Ishikawa (cell line): ENCODE results near the gene VSX1.

ENCODE experiments used
- CEBPB ChIP-seq: IDR thresholded peaks from 2 replicates; pipeline ENCODE4 v1.6.1; 2012
- CREB1 ChIP-seq: IDR thresholded peaks from 2 replicates; pipeline ENCODE4 v1.6.1; 2012; ENCODE audit warnings: low read depth
- EGR1 ChIP-seq: IDR thresholded peaks from 2 replicates; pipeline ENCODE4 v1.6.1; 2012
- EP300 ChIP-seq: IDR thresholded peaks from 2 replicates; pipeline ENCODE4 v1.6.1; 2012; ENCODE audit warnings: borderline replicate concordance
- FOXM1 ChIP-seq: IDR thresholded peaks from 2 replicates; pipeline ENCODE4 v1.6.1; 2012; ENCODE audit warnings: low read depth, borderline replicate concordance
- NFIC ChIP-seq: IDR thresholded peaks from 2 replicates; pipeline ENCODE4 v1.6.1; 2012
- RAD21 ChIP-seq: IDR thresholded peaks from 2 replicates; pipeline ENCODE4 v1.6.1; 2012; ENCODE audit warnings: low read depth
- TAF1 ChIP-seq: IDR thresholded peaks from 2 replicates; pipeline ENCODE4 v1.6.1; 2012; ENCODE audit warnings: low read depth, mild to moderate bottlenecking
- TCF12 ChIP-seq: IDR thresholded peaks from 2 replicates; pipeline ENCODE4 v1.6.1; 2012; ENCODE audit warnings: low read depth
- TEAD4 ChIP-seq: IDR thresholded peaks from 2 replicates; pipeline ENCODE4 v1.6.1; 2012
- YY1 ChIP-seq: IDR thresholded peaks from 2 replicates; pipeline ENCODE4 v1.6.1; 2012; ENCODE audit warnings: low read depth
- ZBTB7A ChIP-seq: IDR thresholded peaks from 2 replicates; pipeline ENCODE4 v1.6.1; 2012; ENCODE audit warnings: low read depth
- TF ChIP-seq, protein P1 (sequence below): IDR thresholded peaks from 2 replicates; pipeline ENCODE4 v1.6.1; 2012
- TF ChIP-seq, protein P2 (sequence below): IDR thresholded peaks from 2 replicates; pipeline ENCODE4 v1.6.1; 2012
- TF ChIP-seq, protein P3 (sequence below): IDR thresholded peaks from 2 replicates; pipeline ENCODE4 v1.6.1; 2012; ENCODE audit warnings: low read depth, mild to moderate bottlenecking

VSX1 gene

DNA sequence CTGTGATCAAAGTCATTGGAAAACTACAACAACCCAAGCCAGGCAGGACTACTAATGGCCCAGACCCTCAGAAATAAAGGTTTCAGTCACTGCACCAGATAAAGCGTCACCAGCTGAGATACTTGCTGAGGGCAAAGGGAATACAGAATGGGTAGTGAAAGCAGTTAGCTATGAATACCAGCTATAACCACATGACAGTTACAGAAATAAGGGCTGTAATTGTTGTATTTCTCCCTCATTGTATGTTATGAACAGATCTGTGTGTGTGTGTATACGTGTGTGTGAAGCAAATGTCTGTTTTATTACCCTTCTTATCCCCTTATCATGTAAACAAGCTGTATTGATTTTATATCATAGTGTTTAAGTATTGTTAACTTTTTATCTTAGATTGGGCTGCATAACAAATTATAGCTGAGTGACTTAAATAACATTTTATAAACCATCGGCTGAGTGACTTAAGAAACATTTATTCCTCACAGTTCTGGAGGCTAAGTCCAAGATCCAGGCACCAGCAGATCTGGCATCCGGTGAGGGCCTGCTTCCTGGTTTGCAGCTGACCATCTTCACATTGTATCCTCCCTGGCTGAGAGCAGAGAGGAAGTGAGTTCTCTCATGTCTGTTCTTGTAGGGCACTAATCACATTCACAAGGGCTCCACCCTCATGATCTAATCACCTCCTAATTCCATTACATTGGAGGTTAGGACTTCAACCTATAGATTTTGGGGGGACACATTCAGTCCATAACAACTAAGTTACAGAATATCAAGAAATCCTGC lies 46.0 kb upstream of the VSX1 start:
- no peak for TF ChIP-seq TAF1
- TF ChIP-seq, protein P1, sequence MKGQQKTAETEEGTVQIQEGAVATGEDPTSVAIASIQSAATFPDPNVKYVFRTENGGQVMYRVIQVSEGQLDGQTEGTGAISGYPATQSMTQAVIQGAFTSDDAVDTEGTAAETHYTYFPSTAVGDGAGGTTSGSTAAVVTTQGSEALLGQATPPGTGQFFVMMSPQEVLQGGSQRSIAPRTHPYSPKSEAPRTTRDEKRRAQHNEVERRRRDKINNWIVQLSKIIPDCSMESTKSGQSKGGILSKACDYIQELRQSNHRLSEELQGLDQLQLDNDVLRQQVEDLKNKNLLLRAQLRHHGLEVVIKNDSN, result no peak
- TF ChIP-seq EP300, result no peak
- TF ChIP-seq FOXM1, result no peak

DNA sequence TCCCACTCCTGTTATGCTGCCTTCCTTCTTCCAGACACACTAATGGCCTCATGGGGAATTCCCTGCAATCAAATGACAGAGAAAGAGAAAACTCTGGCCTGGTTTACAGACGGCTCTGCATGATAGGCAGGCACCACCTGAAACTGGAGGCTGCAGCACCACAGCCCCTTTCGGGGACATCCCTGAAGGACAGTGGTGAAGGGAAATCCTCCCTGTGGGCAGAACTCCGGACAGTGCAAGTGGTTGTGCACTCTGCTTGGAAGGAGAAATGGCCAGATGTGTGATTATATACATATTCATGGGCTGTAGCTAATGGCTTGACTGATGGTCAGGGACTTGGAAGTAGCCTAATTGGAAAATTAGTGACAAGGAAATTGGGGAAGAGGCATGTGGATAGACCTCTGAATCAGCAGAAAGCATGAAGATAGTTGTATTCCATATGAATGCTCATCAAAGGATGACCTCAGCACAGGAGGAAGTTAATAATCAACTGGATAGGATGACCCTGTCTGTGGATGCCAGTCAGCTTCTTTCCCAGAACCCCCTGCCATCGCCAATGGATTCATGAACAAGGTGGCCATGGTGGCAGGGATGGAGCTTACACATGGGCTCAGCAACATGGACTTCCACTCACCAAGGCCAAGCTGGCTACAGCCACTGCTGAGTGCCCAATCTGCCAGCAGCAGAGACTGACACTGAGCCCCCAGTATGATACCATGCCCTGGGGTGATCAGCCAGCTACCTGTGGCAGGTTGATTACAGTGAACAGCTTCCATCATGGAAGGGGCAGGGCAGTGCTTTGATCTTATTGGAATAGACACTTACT lies 44.5 kb upstream of the VSX1 start:
- TF ChIP-seq EP300, result no peak
- TF ChIP-seq, protein P2, sequence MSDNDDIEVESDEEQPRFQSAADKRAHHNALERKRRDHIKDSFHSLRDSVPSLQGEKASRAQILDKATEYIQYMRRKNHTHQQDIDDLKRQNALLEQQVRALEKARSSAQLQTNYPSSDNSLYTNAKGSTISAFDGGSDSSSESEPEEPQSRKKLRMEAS, result no peak
- TF ChIP-seq CREB1, result no peak
- no peak for TF ChIP-seq TCF12
- TF ChIP-seq, protein P1, result no peak
- no peak for TF ChIP-seq RAD21
- TF ChIP-seq EGR1, result no peak
- no peak for TF ChIP-seq CEBPB
- TF ChIP-seq TEAD4, result no peak
- TF ChIP-seq TAF1, result no peak
- TF ChIP-seq ZBTB7A, result no peak
- no peak for TF ChIP-seq NFIC
- TF ChIP-seq, protein P3, sequence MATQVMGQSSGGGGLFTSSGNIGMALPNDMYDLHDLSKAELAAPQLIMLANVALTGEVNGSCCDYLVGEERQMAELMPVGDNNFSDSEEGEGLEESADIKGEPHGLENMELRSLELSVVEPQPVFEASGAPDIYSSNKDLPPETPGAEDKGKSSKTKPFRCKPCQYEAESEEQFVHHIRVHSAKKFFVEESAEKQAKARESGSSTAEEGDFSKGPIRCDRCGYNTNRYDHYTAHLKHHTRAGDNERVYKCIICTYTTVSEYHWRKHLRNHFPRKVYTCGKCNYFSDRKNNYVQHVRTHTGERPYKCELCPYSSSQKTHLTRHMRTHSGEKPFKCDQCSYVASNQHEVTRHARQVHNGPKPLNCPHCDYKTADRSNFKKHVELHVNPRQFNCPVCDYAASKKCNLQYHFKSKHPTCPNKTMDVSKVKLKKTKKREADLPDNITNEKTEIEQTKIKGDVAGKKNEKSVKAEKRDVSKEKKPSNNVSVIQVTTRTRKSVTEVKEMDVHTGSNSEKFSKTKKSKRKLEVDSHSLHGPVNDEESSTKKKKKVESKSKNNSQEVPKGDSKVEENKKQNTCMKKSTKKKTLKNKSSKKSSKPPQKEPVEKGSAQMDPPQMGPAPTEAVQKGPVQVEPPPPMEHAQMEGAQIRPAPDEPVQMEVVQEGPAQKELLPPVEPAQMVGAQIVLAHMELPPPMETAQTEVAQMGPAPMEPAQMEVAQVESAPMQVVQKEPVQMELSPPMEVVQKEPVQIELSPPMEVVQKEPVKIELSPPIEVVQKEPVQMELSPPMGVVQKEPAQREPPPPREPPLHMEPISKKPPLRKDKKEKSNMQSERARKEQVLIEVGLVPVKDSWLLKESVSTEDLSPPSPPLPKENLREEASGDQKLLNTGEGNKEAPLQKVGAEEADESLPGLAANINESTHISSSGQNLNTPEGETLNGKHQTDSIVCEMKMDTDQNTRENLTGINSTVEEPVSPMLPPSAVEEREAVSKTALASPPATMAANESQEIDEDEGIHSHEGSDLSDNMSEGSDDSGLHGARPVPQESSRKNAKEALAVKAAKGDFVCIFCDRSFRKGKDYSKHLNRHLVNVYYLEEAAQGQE, result no peak
- TF ChIP-seq YY1, result no peak
- no peak for TF ChIP-seq FOXM1

DNA sequence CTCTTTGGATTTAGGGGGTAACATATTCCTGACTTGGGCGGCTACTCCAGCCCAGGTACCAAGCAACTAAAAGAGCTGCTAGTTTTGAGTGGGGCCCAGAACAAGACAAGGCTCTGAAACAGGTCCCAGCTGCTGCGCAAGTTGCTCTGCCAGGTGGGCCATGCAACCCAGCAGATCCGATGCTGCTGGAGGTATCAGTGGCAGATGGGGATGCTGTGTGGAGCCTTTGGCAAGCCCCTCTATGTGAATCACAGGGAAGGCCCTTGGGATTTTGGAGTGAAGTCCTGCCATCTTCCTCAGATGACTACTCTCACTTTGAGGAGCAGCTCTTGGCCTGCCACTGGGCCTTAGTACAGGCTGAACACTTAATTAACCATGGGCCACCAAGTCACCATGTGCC lies 43.7 kb upstream of the VSX1 start:
- no peak for TF ChIP-seq TCF12

DNA sequence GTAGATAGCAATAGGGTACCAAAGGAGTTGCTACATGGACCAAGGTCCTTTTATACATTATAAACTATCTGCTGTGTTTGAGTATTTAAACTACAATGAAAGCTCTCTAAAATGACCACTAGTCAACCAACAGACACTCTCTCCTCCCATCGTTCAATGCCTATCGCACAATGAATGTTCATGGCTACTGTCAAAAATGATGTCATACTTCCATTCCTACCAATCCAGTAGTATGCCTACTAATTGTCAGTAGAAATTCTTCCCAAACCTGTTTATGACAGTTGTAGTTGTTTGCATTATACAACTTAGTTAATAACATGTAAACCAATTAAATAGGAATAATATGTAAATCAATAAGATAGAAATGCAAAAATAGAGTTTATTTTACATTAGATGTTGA lies 39.0 kb upstream of the VSX1 start:
- TF ChIP-seq EGR1 (no peak), EP300 (no peak), RAD21 (no peak), TEAD4 (no peak), TCF12 (no peak), TAF1 (no peak), CREB1 (no peak), FOXM1 (no peak), NFIC (no peak), ZBTB7A (no peak), CEBPB (no peak), YY1 (no peak)
- TF ChIP-seq, protein P2, result no peak
- TF ChIP-seq, protein P1, result no peak
- TF ChIP-seq, protein P3, result no peak

DNA sequence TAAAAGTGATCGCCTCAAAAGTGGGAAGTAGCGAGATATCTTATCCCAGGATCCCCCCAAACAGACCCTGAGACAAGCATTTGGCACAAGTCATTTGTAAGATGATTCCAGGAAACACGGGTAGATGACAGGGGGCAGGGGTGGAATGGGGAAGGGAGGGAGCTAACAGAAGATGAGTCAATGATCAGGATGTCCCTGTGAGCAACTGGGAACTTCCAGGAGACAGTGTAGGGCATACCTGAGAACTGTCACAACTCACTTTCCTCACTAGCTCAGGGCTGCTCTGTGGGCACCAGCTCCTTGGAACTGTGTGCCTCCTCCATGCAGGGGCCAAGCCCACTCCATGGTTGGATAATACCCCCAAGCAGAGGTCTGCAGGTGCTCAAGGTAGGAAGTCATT lies 38.5 kb upstream of the VSX1 start:
- no peak for TF ChIP-seq TCF12
- TF ChIP-seq EGR1, result no peak
- TF ChIP-seq, protein P1, result no peak
- no peak for TF ChIP-seq CEBPB
- TF ChIP-seq, protein P3, result no peak
- TF ChIP-seq RAD21, result no peak
- no peak for TF ChIP-seq YY1
- TF ChIP-seq EP300, result no peak
- no peak for TF ChIP-seq NFIC
- TF ChIP-seq ZBTB7A, result no peak
- TF ChIP-seq, protein P2, result no peak
